Measurements from ENCODE around the gene LIPC. TPM values are rescaled to one million over a fixed set of nuclear protein-coding genes. Genes with fewer than 3 reads are reported as not detected.
A peak's percentile ranks its signal among the peaks of the same experiment; 100 is the strongest.

LIPC gene
- total and polyA plus RNA-seq, 9 of the 15 experiments (the other 6 are each of a cell fraction or from before 2014, with no cell fraction given), result 0.07 to 0.41 (median 0.11) TPM; not detected in 2

- TF ChIP-seq FOXA3 (CRISPR knock-in tag; conservative IDR thresholded peaks at IDR 0.05 in 1 of 2, IDR thresholded peaks at IDR 0.05 in 1 of 2), result 0 out of 4 replicates have a peak, but pooled peaks of 1 of the 2 experiments have one; percentile 51
- no peak for TF ChIP-seq ZNF146 (CRISPR knock-in tag; IDR thresholded peaks at IDR 0.05; ENCODE audit: unreplicated experiment)
- no peak for TF ChIP-seq FOXO4 (CRISPR knock-in tag; IDR thresholded peaks at IDR 0.05)
- TF ChIP-seq ATF1 (CRISPR knock-in tag; IDR thresholded peaks at IDR 0.05), result no peak
- TF ChIP-seq ATF1 (tag; IDR thresholded peaks at IDR 0.05), result peak; percentile 56
- TF ChIP-seq ZFPM2 (CRISPR knock-in tag; IDR thresholded peaks at IDR 0.05), result no peak
- TF ChIP-seq MCM2 (IDR thresholded peaks at IDR 0.05; ENCODE audit: low read depth), result no peak
- TF ChIP-seq SNIP1 (IDR thresholded peaks at IDR 0.05; ENCODE audit: low read depth), result no peak
- TF ChIP-seq POLR2AphosphoS2 (IDR thresholded peaks at IDR 0.05; ENCODE audit: low read length), result no peak
- TF ChIP-seq FOS (IDR thresholded peaks at IDR 0.05; ENCODE audit: extremely low read depth, insufficient read length), result no peak
- TF ChIP-seq ZNF589 (CRISPR knock-in tag; IDR thresholded peaks at IDR 0.05; ENCODE audit: low read depth), result 0 out of 2 replicates have a peak, but pooled peaks have one; percentile 24
- TF ChIP-seq ZNF384 (IDR thresholded peaks at IDR 0.05; ENCODE audit: low read depth, low read length), result no peak
- no peak for TF ChIP-seq ZNF583 (CRISPR knock-in tag; IDR thresholded peaks at IDR 0.05)
- peak in 1 of 2 experiments; percentile 17; a peak in 1 of 4 replicates for TF ChIP-seq MAZ (CRISPR knock-in tag; conservative IDR thresholded peaks at IDR 0.05 in 1 of 2, IDR thresholded peaks at IDR 0.05 in 1 of 2)
- no peak for TF ChIP-seq ZNF398 (CRISPR knock-in tag; IDR thresholded peaks at IDR 0.05)
- peak; percentile 64 for TF ChIP-seq MEIS2 (IDR thresholded peaks at IDR 0.05; ENCODE audit: partially characterized antibody)
- TF ChIP-seq PPARD (CRISPR knock-in tag; IDR thresholded peaks at IDR 0.05), result no peak
- TF ChIP-seq ZNF197 (CRISPR knock-in tag; IDR thresholded peaks at IDR 0.05; ENCODE audit: low read depth), result no peak
- no peak for TF ChIP-seq ZNF740 (CRISPR knock-in tag; IDR thresholded peaks at IDR 0.05)
- no peak for TF ChIP-seq ZNF740 (tag; IDR thresholded peaks at IDR 0.05)
- peak; percentile 64; the same call in 1 of the 2 replicates for TF ChIP-seq LEF1 (IDR thresholded peaks at IDR 0.05)
- TF ChIP-seq DACH1 (IDR thresholded peaks at IDR 0.05; ENCODE audit: partially characterized antibody), result peak; percentile 74
- TF ChIP-seq CBX3 (IDR thresholded peaks at IDR 0.05; ENCODE audit: borderline replicate concordance in 1 of 2, low read length in 2 of 2), result peak in 1 of 2 experiments; percentile 45; a peak in 1 of 3 replicates
Measured at GRCh38 chr15:58546635-58547627, 115.1 kb downstream of the LIPC start (continued).
